ENCODE data around the gene NIM1K.

DNA sequence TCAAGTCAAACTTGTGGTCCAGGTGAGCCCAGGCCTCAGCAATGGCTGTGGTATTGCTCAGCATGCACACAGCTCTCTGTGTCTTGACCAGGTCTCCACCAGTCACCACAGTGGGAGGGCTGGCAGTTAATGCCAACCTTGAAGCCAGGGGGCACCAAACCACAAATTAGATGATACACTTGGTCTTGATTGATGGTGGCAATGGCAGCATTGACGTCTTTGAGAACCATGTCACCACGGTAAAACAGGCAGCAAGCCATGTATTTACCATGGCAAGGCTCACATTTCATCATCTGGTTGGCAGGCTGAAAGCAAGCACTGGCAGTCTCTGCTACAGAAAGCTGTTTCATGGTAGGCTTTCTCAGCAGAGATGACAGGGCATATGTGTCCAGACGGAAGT lies 40.0 kb downstream of the NIM1K start:
- TF ChIP-seq CTCF (conservative IDR thresholded peaks at IDR 0.05) (peak; percentile 68), EZH2 (IDR thresholded peaks at IDR 0.05; ENCODE audit: low read depth) (no peak)
